HEK293 (cell line): ENCODE measurements around the gene CENPO.

ENCODE experiments used
- CTCF ChIA-PET: fragments of 350-600 bp; formaldehyde crosslinking; extraction: SDS; loops from one replicate; lab custom pipeline; 2021; ENCODE audit warnings: antibody characterized with exemption; lab: Yijun Ruan, JAX
- POLR2A ChIA-PET: fragments of 300-600 bp; formaldehyde crosslinking; extraction: SDS; loops from one replicate; lab custom pipeline; 2020; ENCODE audit warnings: antibody characterized with exemption, inconsistent platforms; lab: Yijun Ruan, JAX
- H3K27ac ChIP-seq: fragments of 200-500 bp; sonication (Bioruptor generic); 2 replicates; pipeline ENCODE4 v1.5.1; 2014; ENCODE audit warnings: low read depth, low read length, control low read depth, inconsistent platforms; ENCODE audit errors: extremely low read depth
- H3K36me3 ChIP-seq, 2 experiments: fragments of 200-500 bp in 1 of 2; sonication (Bioruptor generic) in 1 of 2; 1 replicate in 1 of 2; 2 replicates in 1 of 2; pipeline ENCODE4 v1.5.1; 2014 to 2017; ENCODE audit warnings: inconsistent platforms in 2 of 2, low read length in 2 of 2; ENCODE audit not compliant: control insufficient read depth in 2 of 2, insufficient read depth in 1 of 2
- H3K4me1 ChIP-seq: fragments of 200-500 bp; sonication (Bioruptor generic); 2 replicates; pipeline ENCODE4 v1.5.1; 2014; ENCODE audit warnings: mild to moderate bottlenecking, low read length, inconsistent platforms; ENCODE audit not compliant: control insufficient read depth, insufficient read depth
- H3K4me3 ChIP-seq: 2 replicates; pipeline ENCODE4 v1.5.1; 2011; ENCODE audit warnings: low read depth, mild to moderate bottlenecking, control low read depth, low read length, moderate library complexity
- H3K9me3 ChIP-seq: fragments of 200-500 bp; sonication (Bioruptor generic); 2 replicates; pipeline ENCODE4 v1.5.1; 2014; ENCODE audit warnings: low read depth, low read length, inconsistent platforms; ENCODE audit not compliant: control insufficient read depth, insufficient read depth
- KLF8 ChIP-seq: fragments of 450-650 bp; formaldehyde crosslinking; IDR thresholded peaks from 2 replicates; pipeline ENCODE4 v1.5.1; 2016; ENCODE audit warnings: missing biosample characterization, missing genetic modification characterization
- OSR2 ChIP-seq: fragments of 450-650 bp; formaldehyde crosslinking; IDR thresholded peaks from 2 replicates; pipeline ENCODE4 v1.5.1; 2016; ENCODE audit warnings: missing biosample characterization, missing genetic modification characterization
- OVOL3 ChIP-seq: fragments of 450-650 bp; formaldehyde crosslinking; IDR thresholded peaks from 2 replicates; pipeline ENCODE4 v1.5.1; 2016; ENCODE audit warnings: missing biosample characterization, missing genetic modification characterization
- SCRT2 ChIP-seq: fragments of 450-650 bp; formaldehyde crosslinking; IDR thresholded peaks from 2 replicates; pipeline ENCODE4 v1.5.1; 2016; ENCODE audit warnings: missing biosample characterization, missing genetic modification characterization
- ZBTB48 ChIP-seq: fragments of 450-650 bp; formaldehyde crosslinking; IDR thresholded peaks from 2 replicates; pipeline ENCODE4 v1.5.1; 2016; ENCODE audit warnings: missing biosample characterization, missing genetic modification characterization
- ZBTB7A ChIP-seq: fragments of 450-650 bp; formaldehyde crosslinking; IDR thresholded peaks from 2 replicates; pipeline ENCODE4 v1.5.1; 2016; ENCODE audit warnings: low read depth, missing biosample characterization, missing genetic modification characterization
- ZNF341 ChIP-seq: fragments of 450-650 bp; formaldehyde crosslinking; IDR thresholded peaks from 2 replicates; pipeline ENCODE4; 2016; ENCODE audit warnings: low read depth, missing biosample characterization, missing genetic modification characterization
- ZNF549 ChIP-seq: fragments of 450-650 bp; IDR thresholded peaks from 2 replicates; pipeline ENCODE4 v1.5.1; 2018; ENCODE audit warnings: missing biosample characterization, missing genetic modification characterization, mild to moderate bottlenecking, inconsistent platforms, moderate library complexity
- ZNF560 ChIP-seq: fragments of 450-650 bp; formaldehyde crosslinking; IDR thresholded peaks from 2 replicates; pipeline ENCODE4 v1.5.1; 2017; ENCODE audit warnings: missing biosample characterization, missing genetic modification characterization, borderline replicate concordance
- ZNF623 ChIP-seq: fragments of 450-650 bp; formaldehyde crosslinking; IDR thresholded peaks from 2 replicates; pipeline ENCODE4 v1.5.1; 2016; ENCODE audit warnings: missing biosample characterization, missing genetic modification characterization
- ZNF664 ChIP-seq: fragments of 450-650 bp; formaldehyde crosslinking; IDR thresholded peaks from 2 replicates; pipeline ENCODE4 v1.5.1; 2016; ENCODE audit warnings: missing biosample characterization, missing genetic modification characterization
- ZNF670 ChIP-seq: fragments of 450-650 bp; formaldehyde crosslinking; IDR thresholded peaks from 2 replicates; pipeline ENCODE4 v1.5.1; 2016; ENCODE audit warnings: missing biosample characterization, missing genetic modification characterization, low read depth
- ZNF707 ChIP-seq: fragments of 450-650 bp; formaldehyde crosslinking; IDR thresholded peaks from 2 replicates; pipeline ENCODE4 v1.5.1; 2016; ENCODE audit warnings: missing biosample characterization, missing genetic modification characterization
- ZNF837 ChIP-seq: fragments of 450-650 bp; formaldehyde crosslinking; IDR thresholded peaks from 2 replicates; pipeline ENCODE4 v1.5.1; 2016; ENCODE audit warnings: missing biosample characterization, missing genetic modification characterization
- TF ChIP-seq, protein P1 (sequence below): fragments of 450-650 bp; formaldehyde crosslinking; IDR thresholded peaks from 2 replicates; pipeline ENCODE4 v1.5.1; 2016; ENCODE audit warnings: missing biosample characterization, missing genetic modification characterization
- TF ChIP-seq, protein P2 (sequence below): fragments of 450-650 bp; formaldehyde crosslinking; IDR thresholded peaks from 2 replicates; pipeline ENCODE4 v1.5.1; 2016; ENCODE audit warnings: missing biosample characterization, missing genetic modification characterization
- TF ChIP-seq, protein P3 (sequence below): fragments of 450-650 bp; formaldehyde crosslinking; IDR thresholded peaks from 2 replicates; pipeline ENCODE4 v1.5.1; 2016; ENCODE audit warnings: missing biosample characterization, missing genetic modification characterization
- TF ChIP-seq, protein P4 (sequence below): fragments of 450-650 bp; formaldehyde crosslinking; IDR thresholded peaks from 2 replicates; pipeline ENCODE4 v1.5.1; 2017; ENCODE audit warnings: missing biosample characterization, missing genetic modification characterization

The CENPO gene

DNA sequence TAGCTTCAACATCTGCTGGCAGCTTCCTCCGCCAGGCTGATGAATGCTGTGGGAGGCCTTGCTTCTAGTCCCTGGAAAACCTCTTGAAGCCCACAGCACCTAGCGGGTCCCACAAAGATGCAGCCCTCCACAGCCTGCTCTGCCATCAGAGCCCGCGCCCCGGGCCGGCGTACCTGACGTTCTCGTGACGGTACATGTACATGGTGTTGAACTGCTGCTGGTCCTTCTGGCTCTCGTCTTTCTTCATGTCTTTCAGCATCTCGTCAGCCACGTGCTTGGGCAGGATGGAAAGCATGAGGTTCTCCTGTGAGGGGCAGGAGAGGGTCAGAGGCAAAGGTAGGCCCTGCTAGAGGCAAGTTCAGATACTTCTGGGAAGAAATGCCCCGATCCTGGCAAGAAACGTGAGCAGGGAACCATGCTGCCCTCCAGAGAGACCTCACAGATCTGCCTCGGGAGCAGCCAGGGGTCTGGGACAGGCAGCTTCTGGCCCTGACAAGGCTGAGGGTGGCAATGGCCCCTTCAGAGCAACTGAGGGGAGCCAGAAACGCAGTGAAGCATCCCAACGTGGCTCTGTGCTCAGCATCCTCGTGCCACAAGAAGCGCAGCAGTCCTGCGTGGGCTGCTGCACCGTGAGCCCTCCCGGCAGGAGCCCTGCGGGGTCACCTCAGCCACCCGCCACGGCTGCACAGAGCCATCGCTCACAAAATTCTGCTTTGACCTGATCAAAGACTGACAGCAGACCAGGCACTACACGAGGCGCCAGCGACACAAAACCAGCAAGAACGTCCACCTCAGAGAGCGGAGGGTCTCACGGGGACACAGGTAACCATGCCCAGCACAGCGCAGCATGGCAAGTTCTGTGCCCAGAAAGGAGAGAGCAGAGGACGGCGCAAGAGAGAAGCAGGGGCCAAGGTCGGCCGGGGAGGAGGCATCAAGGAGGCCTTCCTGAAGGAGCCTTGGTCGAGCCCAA lies 49.1 kb downstream of the CENPO start (continued):
- TF ChIP-seq ZNF837 (tag by site-specific recombination) = no peak
- no peak for TF ChIP-seq ZNF560 (tag by site-specific recombination)
- TF ChIP-seq, all 188 proteins: peak for 0

DNA sequence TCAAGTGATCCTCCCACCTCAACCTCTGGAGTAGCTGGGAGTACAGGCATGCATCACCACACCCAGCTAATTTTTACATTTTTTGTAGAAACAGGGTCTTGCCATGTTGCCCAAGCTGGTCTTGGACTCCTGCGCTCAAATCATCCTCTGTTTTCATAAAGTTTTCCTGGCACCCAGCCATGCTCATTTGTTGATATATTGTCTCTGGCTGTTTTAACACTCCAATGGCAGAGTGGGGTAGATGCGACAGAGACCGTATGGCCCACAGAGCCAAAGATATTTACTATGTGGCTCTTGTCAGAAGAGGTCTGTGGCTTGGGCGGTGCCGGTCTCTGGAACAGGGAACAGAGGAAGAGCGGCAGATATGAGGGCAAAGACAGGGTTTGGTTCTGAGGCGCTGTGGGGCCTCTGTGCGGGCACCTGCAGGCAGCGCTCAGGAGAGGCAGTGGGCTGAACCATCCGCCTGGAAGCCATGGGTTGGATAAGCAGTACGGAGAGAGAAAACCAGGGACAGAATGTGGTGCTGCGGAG lies 50.2 kb downstream of the CENPO start:
- Histone ChIP-seq H3K4me3 (no peak overlapping the region), H3K36me3 (peaks cover 0 to 45% of the 10 kb centered on the region in 2 experiments; a peak in 2 of 3 replicates), H3K9me3 (no peaks in the 10 kb centered on the region), H3K4me1 (no peaks in the 10 kb centered on the region), H3K27ac (no peak overlapping the region)
- no peak for TF ChIP-seq ZNF664 (tag by site-specific recombination)
- no peak for TF ChIP-seq OSR2 (tag by site-specific recombination)
- no peak for TF ChIP-seq ZNF560 (tag by site-specific recombination)
- no peak for TF ChIP-seq ZNF549 (tag by site-specific recombination)
- TF ChIP-seq, protein P1, sequence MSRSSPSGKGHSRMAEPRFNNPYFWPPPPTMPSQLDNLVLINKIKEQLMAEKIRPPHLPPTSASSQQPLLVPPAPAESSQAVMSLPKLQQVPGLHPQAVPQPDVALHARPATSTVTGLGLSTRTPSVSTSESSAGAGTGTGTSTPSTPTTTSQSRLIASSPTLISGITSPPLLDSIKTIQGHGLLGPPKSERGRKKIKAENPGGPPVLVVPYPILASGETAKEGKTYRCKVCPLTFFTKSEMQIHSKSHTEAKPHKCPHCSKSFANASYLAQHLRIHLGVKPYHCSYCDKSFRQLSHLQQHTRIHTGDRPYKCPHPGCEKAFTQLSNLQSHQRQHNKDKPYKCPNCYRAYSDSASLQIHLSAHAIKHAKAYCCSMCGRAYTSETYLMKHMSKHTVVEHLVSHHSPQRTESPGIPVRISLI (tag by site-specific recombination) = no peak
- no peak for TF ChIP-seq ZNF707 (tag by site-specific recombination)
- TF ChIP-seq, protein P2, sequence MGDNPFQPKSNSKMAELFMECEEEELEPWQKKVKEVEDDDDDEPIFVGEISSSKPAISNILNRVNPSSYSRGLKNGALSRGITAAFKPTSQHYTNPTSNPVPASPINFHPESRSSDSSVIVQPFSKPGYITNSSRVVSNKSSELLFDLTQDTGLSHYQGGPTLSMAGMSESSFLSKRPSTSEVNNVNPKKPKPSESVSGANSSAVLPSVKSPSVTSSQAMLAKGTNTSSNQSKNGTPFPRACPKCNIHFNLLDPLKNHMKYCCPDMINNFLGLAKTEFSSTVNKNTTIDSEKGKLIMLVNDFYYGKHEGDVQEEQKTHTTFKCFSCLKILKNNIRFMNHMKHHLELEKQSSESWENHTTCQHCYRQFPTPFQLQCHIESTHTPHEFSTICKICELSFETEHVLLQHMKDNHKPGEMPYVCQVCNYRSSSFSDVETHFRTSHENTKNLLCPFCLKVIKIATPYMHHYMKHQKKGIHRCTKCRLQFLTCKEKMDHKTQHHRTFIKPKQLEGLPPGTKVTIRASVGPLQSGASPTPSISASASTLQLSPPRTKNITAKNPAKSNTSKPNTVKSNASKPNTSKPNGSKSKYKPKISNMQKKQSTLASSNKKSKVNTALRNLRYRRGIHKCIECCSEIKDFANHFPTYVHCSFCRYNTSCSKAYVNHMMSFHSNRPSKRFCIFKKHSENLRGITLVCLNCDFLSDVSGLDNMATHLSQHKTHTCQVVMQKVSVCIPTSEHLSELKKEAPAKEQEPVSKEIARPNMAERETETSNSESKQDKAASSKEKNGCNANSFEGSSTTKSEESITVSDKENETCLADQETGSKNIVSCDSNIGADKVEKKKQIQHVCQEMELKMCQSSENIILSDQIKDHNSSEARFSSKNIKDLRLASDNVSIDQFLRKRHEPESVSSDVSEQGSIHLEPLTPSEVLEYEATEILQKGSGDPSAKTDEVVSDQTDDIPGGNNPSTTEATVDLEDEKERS (tag by site-specific recombination) = no peak
- TF ChIP-seq KLF8 (tag by site-specific recombination) = no peak
- TF ChIP-seq, protein P3, sequence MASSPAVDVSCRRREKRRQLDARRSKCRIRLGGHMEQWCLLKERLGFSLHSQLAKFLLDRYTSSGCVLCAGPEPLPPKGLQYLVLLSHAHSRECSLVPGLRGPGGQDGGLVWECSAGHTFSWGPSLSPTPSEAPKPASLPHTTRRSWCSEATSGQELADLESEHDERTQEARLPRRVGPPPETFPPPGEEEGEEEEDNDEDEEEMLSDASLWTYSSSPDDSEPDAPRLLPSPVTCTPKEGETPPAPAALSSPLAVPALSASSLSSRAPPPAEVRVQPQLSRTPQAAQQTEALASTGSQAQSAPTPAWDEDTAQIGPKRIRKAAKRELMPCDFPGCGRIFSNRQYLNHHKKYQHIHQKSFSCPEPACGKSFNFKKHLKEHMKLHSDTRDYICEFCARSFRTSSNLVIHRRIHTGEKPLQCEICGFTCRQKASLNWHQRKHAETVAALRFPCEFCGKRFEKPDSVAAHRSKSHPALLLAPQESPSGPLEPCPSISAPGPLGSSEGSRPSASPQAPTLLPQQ (tag by site-specific recombination) = no peak
- no peak for TF ChIP-seq SCRT2 (tag by site-specific recombination)
- no peak for TF ChIP-seq OVOL3
- TF ChIP-seq, protein P4, sequence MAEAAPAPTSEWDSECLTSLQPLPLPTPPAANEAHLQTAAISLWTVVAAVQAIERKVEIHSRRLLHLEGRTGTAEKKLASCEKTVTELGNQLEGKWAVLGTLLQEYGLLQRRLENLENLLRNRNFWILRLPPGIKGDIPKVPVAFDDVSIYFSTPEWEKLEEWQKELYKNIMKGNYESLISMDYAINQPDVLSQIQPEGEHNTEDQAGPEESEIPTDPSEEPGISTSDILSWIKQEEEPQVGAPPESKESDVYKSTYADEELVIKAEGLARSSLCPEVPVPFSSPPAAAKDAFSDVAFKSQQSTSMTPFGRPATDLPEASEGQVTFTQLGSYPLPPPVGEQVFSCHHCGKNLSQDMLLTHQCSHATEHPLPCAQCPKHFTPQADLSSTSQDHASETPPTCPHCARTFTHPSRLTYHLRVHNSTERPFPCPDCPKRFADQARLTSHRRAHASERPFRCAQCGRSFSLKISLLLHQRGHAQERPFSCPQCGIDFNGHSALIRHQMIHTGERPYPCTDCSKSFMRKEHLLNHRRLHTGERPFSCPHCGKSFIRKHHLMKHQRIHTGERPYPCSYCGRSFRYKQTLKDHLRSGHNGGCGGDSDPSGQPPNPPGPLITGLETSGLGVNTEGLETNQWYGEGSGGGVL (tag by site-specific recombination) = no peak
- TF ChIP-seq ZBTB7A (tag by site-specific recombination) = no peak
- TF ChIP-seq ZNF670 (tag by site-specific recombination) = no peak
- no peak for TF ChIP-seq ZNF623
- no peak for TF ChIP-seq ZNF341 (tag by site-specific recombination)
- no peak for TF ChIP-seq ZBTB48 (tag by site-specific recombination)
- ChIA-PET CTCF (no interaction called here), POLR2A (no interaction called here)
